Measurements from ENCODE around the gene LYVE1.

LYVE1 gene

GRCh38 chr11:10591741-10592140, 23.3 kb upstream of the LYVE1 start:
- Histone ChIP-seq H2AFZ (ENCODE audit: low read length, unreplicated experiment) (no peak overlapping the region), H3K27ac (ENCODE audit: low read depth, low read length) (peak overlapping the region; percentile 71), H3K4me3 (ENCODE audit: low read depth, low read length) (no peak overlapping the region), H3K79me2 (ENCODE audit: control insufficient read depth, insufficient read depth, low read length, unreplicated experiment) (no peaks in the 10 kb centered on the region), H3K36me3 (ENCODE audit: insufficient read depth, low read length) (no peaks in the 10 kb centered on the region), H3K4me1 (ENCODE audit: control insufficient read depth, insufficient read depth, low read length, unreplicated experiment) (peaks cover 23% of the 10 kb centered on the region), H3K27me3 (ENCODE audit: insufficient read depth, low read length) (no peaks in the 10 kb centered on the region)

GRCh38 chr11:10590218-10590915, 21.9 kb upstream of the LYVE1 start:
- Histone ChIP-seq H2AFZ (ENCODE audit: low read length, unreplicated experiment) (no peak overlapping the region), H3K27ac (ENCODE audit: low read depth, low read length) (no peak overlapping the region), H3K36me3 (ENCODE audit: insufficient read depth, low read length) (no peaks in the 10 kb centered on the region), H3K4me3 (ENCODE audit: low read depth, low read length) (no peak overlapping the region), H3K79me2 (ENCODE audit: control insufficient read depth, insufficient read depth, low read length, unreplicated experiment) (no peaks in the 10 kb centered on the region), H3K27me3 (ENCODE audit: insufficient read depth, low read length) (no peaks in the 10 kb centered on the region), H3K4me1 (ENCODE audit: control insufficient read depth, insufficient read depth, low read length, unreplicated experiment) (peaks cover 27% of the 10 kb centered on the region)

DNA sequence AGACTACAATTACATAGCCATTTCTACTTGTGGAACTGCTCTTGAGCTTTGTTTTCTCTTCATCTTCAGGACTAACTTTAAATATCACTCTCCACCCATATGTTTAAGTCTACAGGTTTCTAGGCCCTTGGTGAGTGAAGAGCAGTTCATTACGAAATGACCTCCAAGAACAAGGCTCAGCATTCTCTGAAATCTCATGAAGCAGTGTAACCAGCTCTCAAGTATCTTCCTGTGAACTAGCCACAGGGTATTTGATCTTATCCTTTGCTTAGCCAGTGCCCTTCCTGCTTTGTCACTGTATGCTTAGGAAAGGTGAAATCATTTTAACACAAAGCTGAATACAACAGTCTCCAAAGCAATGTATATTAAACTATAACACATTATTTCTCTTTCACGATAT, 20.4 kb upstream of the LYVE1 start:
- Histone ChIP-seq H3K27me3 (ENCODE audit: insufficient read depth, low read length) (no peaks in the 10 kb centered on the region), H3K79me2 (ENCODE audit: control insufficient read depth, insufficient read depth, low read length, unreplicated experiment) (no peaks in the 10 kb centered on the region), H2AFZ (ENCODE audit: low read length, unreplicated experiment) (no peak overlapping the region), H3K4me1 (ENCODE audit: control insufficient read depth, insufficient read depth, low read length, unreplicated experiment) (peaks cover 27% of the 10 kb centered on the region), H3K27ac (ENCODE audit: low read depth, low read length) (no peak overlapping the region), H3K4me3 (ENCODE audit: low read depth, low read length) (no peak overlapping the region), H3K36me3 (ENCODE audit: insufficient read depth, low read length) (no peaks in the 10 kb centered on the region)

DNA sequence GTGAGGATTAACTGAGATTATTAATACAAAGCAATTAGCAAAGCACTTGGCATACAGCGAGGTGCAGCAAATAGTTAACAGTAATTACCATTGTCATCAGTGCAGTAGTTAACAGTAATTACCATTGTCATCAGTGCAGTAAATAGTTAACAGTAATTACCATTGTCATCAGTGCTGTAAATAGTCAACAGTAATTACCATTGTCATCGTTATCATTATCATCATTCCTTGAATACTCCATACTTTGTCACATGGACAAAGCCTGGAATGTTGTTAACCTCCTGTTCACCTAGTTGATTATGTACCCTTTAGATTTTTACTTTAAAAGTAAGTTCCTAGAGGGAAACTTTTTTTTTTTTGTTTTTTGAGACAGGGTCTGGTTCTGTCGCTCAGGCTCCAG, 19.5 kb upstream of the LYVE1 start:
- Histone ChIP-seq H3K79me2 (ENCODE audit: control insufficient read depth, insufficient read depth, low read length, unreplicated experiment) (no peaks in the 10 kb centered on the region), H3K4me3 (ENCODE audit: low read depth, low read length) (no peak overlapping the region), H2AFZ (ENCODE audit: low read length, unreplicated experiment) (no peak overlapping the region), H3K36me3 (ENCODE audit: insufficient read depth, low read length) (no peaks in the 10 kb centered on the region), H3K27me3 (ENCODE audit: insufficient read depth, low read length) (no peaks in the 10 kb centered on the region), H3K27ac (ENCODE audit: low read depth, low read length) (no peak overlapping the region), H3K4me1 (ENCODE audit: control insufficient read depth, insufficient read depth, low read length, unreplicated experiment) (peaks cover 24% of the 10 kb centered on the region)

GRCh38 chr11:10587388-10587787, 18.9 kb upstream of the LYVE1 start:
- Histone ChIP-seq H3K27me3 (ENCODE audit: insufficient read depth, low read length) (no peaks in the 10 kb centered on the region), H3K79me2 (ENCODE audit: control insufficient read depth, insufficient read depth, low read length, unreplicated experiment) (no peaks in the 10 kb centered on the region), H3K4me1 (ENCODE audit: control insufficient read depth, insufficient read depth, low read length, unreplicated experiment) (peaks cover 18% of the 10 kb centered on the region), H3K27ac (ENCODE audit: low read depth, low read length) (peak overlapping the region; percentile 29), H3K4me3 (ENCODE audit: low read depth, low read length) (no peak overlapping the region), H3K36me3 (ENCODE audit: insufficient read depth, low read length) (no peaks in the 10 kb centered on the region), H2AFZ (ENCODE audit: low read length, unreplicated experiment) (peak overlapping the region; percentile 67)

- H3K4me1 ChIP-seq (ENCODE audit: control insufficient read depth, insufficient read depth, low read length, unreplicated experiment) = peaks cover 10% of the 10 kb centered on the region
- no peaks in the 10 kb centered on the region for H3K79me2 ChIP-seq (ENCODE audit: control insufficient read depth, insufficient read depth, low read length, unreplicated experiment)
- H3K27ac ChIP-seq (ENCODE audit: low read depth, low read length) = no peak overlapping the region
- no peak overlapping the region for H3K4me3 ChIP-seq (ENCODE audit: low read depth, low read length)
- H3K27me3 ChIP-seq (ENCODE audit: insufficient read depth, low read length) = no peaks in the 10 kb centered on the region
- H2AFZ ChIP-seq (ENCODE audit: low read length, unreplicated experiment) = no peak overlapping the region
- H3K36me3 ChIP-seq (ENCODE audit: insufficient read depth, low read length) = no peaks in the 10 kb centered on the region
These were observed 15.6 kb upstream of the LYVE1 start for GRCh38 chr11:10584071-10584501.

DNA sequence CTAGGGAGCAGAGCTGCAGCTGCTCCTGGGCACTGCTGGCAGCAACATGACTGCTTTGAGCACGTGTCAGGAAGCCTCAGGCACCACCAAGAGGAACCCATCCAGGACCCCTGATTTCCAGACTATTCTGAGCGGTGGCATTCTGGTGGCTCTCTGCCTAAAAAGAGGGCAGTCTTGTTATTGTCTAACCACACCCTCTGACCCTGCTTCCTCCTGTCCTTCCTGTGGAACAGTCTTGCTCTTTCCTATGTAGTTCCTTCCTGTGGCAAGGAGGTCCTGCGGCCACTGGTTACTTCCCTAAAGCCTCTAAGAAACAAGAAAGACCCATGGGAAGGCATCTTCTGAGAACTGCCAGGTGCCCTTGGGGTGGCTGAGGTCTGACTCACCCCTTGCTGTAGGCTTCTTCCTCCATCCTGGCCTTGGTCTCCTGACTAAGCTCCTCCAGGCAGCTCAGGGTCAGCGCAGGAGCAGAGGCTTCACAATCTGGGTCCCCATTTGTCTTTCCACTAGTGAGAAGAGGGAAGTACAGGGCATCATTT, 13.1 kb upstream of the LYVE1 start:
- H2AFZ ChIP-seq (ENCODE audit: low read length, unreplicated experiment) = no peak overlapping the region
- H3K4me3 ChIP-seq (ENCODE audit: low read depth, low read length) = no peak overlapping the region
- no peaks in the 10 kb centered on the region for H3K79me2 ChIP-seq (ENCODE audit: control insufficient read depth, insufficient read depth, low read length, unreplicated experiment)
- H3K4me1 ChIP-seq (ENCODE audit: control insufficient read depth, insufficient read depth, low read length, unreplicated experiment) = peaks cover 2% of the 10 kb centered on the region
- H3K36me3 ChIP-seq (ENCODE audit: insufficient read depth, low read length) = no peaks in the 10 kb centered on the region
- no peaks in the 10 kb centered on the region for H3K27me3 ChIP-seq (ENCODE audit: insufficient read depth, low read length)
- no peak overlapping the region for H3K27ac ChIP-seq (ENCODE audit: low read depth, low read length)

- Histone ChIP-seq H3K79me2 (ENCODE audit: control insufficient read depth, insufficient read depth, low read length, unreplicated experiment) (no peaks in the 10 kb centered on the region), H3K27ac (ENCODE audit: low read depth, low read length) (no peak overlapping the region), H3K4me3 (ENCODE audit: low read depth, low read length) (no peak overlapping the region), H2AFZ (ENCODE audit: low read length, unreplicated experiment) (no peak overlapping the region), H3K4me1 (ENCODE audit: control insufficient read depth, insufficient read depth, low read length, unreplicated experiment) (no peaks in the 10 kb centered on the region), H3K36me3 (ENCODE audit: insufficient read depth, low read length) (no peaks in the 10 kb centered on the region), H3K27me3 (ENCODE audit: insufficient read depth, low read length) (no peaks in the 10 kb centered on the region)
These were observed 12.2 kb upstream of the LYVE1 start for GRCh38 chr11:10580623-10581022.

DNA sequence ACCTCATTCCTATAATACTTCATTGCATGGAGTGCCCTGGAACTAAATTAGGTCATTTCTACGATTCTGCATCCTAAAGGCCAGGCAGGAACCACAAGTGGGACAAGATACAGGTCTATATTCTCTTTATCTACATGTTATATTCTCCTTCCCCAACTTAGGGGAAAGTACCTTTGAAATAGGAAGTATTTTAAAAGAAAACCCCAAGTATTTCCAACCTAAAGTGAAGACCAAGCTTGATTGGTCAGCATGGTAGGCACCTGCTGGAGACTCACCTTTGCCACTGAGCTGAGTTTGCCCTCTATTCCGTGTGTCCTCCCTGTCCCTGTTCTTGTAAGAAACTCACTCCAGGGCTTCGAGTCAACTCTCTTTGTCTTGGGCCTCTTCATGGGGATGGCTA, 11.2 kb upstream of the LYVE1 start:
- H3K79me2 ChIP-seq (ENCODE audit: control insufficient read depth, insufficient read depth, low read length, unreplicated experiment) = no peaks in the 10 kb centered on the region
- no peak overlapping the region for H2AFZ ChIP-seq (ENCODE audit: low read length, unreplicated experiment)
- H3K27ac ChIP-seq (ENCODE audit: low read depth, low read length) = no peak overlapping the region
- H3K36me3 ChIP-seq (ENCODE audit: insufficient read depth, low read length) = no peaks in the 10 kb centered on the region
- H3K4me3 ChIP-seq (ENCODE audit: low read depth, low read length) = no peak overlapping the region
- H3K27me3 ChIP-seq (ENCODE audit: insufficient read depth, low read length) = no peaks in the 10 kb centered on the region
- H3K4me1 ChIP-seq (ENCODE audit: control insufficient read depth, insufficient read depth, low read length, unreplicated experiment) = no peaks in the 10 kb centered on the region

DNA sequence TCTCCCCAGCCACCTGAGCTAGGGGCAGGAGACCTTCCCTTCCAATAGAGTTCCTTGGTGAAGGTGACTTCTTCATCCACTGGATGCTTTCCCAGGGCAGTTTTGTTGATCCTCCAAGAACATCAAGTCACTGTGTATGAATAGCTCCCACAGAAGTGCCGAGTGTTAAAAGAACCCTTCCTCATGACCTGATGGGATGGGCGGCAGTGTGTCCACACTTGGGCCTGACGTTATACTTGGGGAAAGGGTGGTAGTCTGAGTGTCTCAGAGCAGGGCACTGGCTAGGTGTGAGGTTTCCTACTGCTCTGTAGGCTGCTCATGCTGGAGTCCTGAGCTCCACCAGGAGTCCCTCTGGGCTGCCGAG, 7.6 kb upstream of the LYVE1 start:
- Histone ChIP-seq H2AFZ (ENCODE audit: low read length, unreplicated experiment) (no peak overlapping the region), H3K79me2 (ENCODE audit: control insufficient read depth, insufficient read depth, low read length, unreplicated experiment) (no peaks in the 10 kb centered on the region), H3K4me3 (ENCODE audit: low read depth, low read length) (no peak overlapping the region), H3K27me3 (ENCODE audit: insufficient read depth, low read length) (no peaks in the 10 kb centered on the region), H3K27ac (ENCODE audit: low read depth, low read length) (no peak overlapping the region), H3K36me3 (ENCODE audit: insufficient read depth, low read length) (no peaks in the 10 kb centered on the region), H3K4me1 (ENCODE audit: control insufficient read depth, insufficient read depth, low read length, unreplicated experiment) (no peaks in the 10 kb centered on the region)

DNA sequence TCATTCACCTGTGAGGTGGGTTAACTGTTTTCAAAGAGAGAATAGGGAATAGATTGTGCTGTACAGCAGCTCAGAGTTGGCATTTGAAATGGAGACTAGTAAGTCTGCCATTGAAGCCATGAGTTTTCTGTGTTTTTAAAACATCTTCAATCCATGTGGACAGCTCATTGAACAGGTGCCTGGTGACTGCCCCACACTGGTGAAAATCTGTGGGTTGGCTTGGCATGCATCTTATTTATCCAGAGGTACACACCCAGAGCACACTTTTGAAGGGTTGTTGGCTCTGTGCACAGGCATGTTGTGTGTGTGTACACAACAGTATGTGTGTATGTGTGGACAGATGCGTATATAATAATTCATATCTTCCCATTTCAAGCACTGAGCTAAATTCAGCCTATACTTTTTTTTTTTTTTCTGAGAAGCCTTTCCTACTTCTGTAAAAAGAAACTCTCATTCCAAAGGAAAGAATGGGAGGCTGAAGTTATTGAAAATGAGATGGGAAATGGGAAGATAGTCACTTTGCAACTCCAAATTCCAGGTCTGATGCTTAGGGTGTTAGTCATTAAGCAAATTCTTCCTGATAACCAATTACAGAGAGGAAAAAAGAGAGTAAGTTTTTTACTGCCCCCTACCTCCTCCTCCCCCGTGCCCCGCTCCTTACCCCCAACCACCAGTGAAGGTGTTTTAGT, 7.0 kb upstream of the LYVE1 start:
- no peaks in the 10 kb centered on the region for H3K27me3 ChIP-seq (ENCODE audit: insufficient read depth, low read length)
- no peak overlapping the region for H3K27ac ChIP-seq (ENCODE audit: low read depth, low read length)
- no peaks in the 10 kb centered on the region for H3K79me2 ChIP-seq (ENCODE audit: control insufficient read depth, insufficient read depth, low read length, unreplicated experiment)
- no peaks in the 10 kb centered on the region for H3K36me3 ChIP-seq (ENCODE audit: insufficient read depth, low read length)
- no peak overlapping the region for H3K4me3 ChIP-seq (ENCODE audit: low read depth, low read length)
- H2AFZ ChIP-seq (ENCODE audit: low read length, unreplicated experiment) = no peak overlapping the region
- no peaks in the 10 kb centered on the region for H3K4me1 ChIP-seq (ENCODE audit: control insufficient read depth, insufficient read depth, low read length, unreplicated experiment)

Data from ACC112 (cell line).